ENCODE results near the gene TYW1B. TPM values are rescaled to one million over a fixed set of nuclear protein-coding genes. Genes with fewer than 3 reads are reported as not detected.
"Not testable (repeated sequence)": the region's sequence is repeated elsewhere in the genome, so short reads cannot be mapped to it uniquely, and the experiment has no call there.

The TYW1B gene
- total RNA-seq, 1 experiment from 2014 or later, result 5.5 TPM

GRCh38 chr7:72729130-72729529 lies 98.9 kb downstream of the TYW1B start:
- not testable (repeated sequence) for H3K27me3 ChIP-seq (ENCODE audit: insufficient read depth, low read length); H2BK5ac ChIP-seq (ENCODE audit: insufficient read length, low read length); H3K14ac ChIP-seq (ENCODE audit: insufficient read depth, low read length); H2BK120ac ChIP-seq (ENCODE audit: low read depth, low read length, poor library complexity, severe bottlenecking); H3K9me3 ChIP-seq (ENCODE audit: control insufficient read depth, low read depth, low read length); H2AFZ ChIP-seq (ENCODE audit: low read length); H3K4me1 ChIP-seq (ENCODE audit: insufficient read depth, low read length); H4K91ac ChIP-seq (ENCODE audit: insufficient read length, low read depth, low read length); DNase-seq; H4K5ac ChIP-seq (ENCODE audit: insufficient read length, low read depth, low read length); H2BK12ac ChIP-seq (ENCODE audit: insufficient read length, low read depth, low read length); H3K23ac ChIP-seq (ENCODE audit: insufficient read length, low read depth, low read length); H3K27me3 Mint-ChIP-seq (ENCODE audit: low read depth); H4K8ac ChIP-seq (replicated peaks; ENCODE audit: insufficient read length, low read depth, low read length); H3K27ac Mint-ChIP-seq; H3K23me2 ChIP-seq (ENCODE audit: insufficient read length, low read depth, low read length, poor library complexity, severe bottlenecking); H3K18ac ChIP-seq (ENCODE audit: insufficient read length, low read depth, low read length); H3K79me2 ChIP-seq (ENCODE audit: insufficient read depth, low read length); H2BK20ac ChIP-seq (ENCODE audit: low read depth, low read length, poor library complexity, severe bottlenecking); H3K56ac ChIP-seq (ENCODE audit: insufficient read length, low read depth, low read length); H3T11ph ChIP-seq (ENCODE audit: low read length); H3K27ac ChIP-seq (ENCODE audit: insufficient read length, low read depth, low read length); H3K9ac ChIP-seq (ENCODE audit: extremely low read depth, insufficient read length, low read length); H2BK15ac ChIP-seq (ENCODE audit: low read depth, low read length); H3K79me1 ChIP-seq (ENCODE audit: insufficient read depth, low read depth, low read length, poor library complexity, severe bottlenecking); H3K4me3 Mint-ChIP-seq; H2AK5ac ChIP-seq (ENCODE audit: insufficient read length, low read length); H3K4me2 ChIP-seq (ENCODE audit: insufficient read depth, insufficient read length, low read length); H3K4ac ChIP-seq (ENCODE audit: low read depth, low read length); H4K20me1 ChIP-seq (ENCODE audit: control insufficient read depth, insufficient read depth, insufficient read length)
- H3K36me3 Mint-ChIP-seq (ENCODE audit: insufficient read depth in 1 of 3, low read depth in 3 of 3), result peaks cover 26 to 50% (median 44%) of the 10 kb centered on the region in 3 experiments
- peaks cover 7 to 17% of the 10 kb centered on the region in 2 experiments for H3K4me1 Mint-ChIP-seq
- no CpG with 5 or more reads among the region's 2 CpGs for WGBS (ENCODE audit: extremely low coverage, insufficient read length, low lambda C conversion rate)
- H3K9me3 Mint-ChIP-seq, result peaks cover 20 to 34% of the 10 kb centered on the region in 2 experiments

GRCh38 chr7:72722694-72723093 lies 105.3 kb downstream of the TYW1B start:
- not testable (repeated sequence) for H3K23ac ChIP-seq (ENCODE audit: insufficient read length, low read depth, low read length); H3K14ac ChIP-seq (ENCODE audit: insufficient read depth, low read length); H3K9me3 Mint-ChIP-seq; H3K27me3 ChIP-seq (ENCODE audit: insufficient read depth, low read length); H2BK120ac ChIP-seq (ENCODE audit: low read depth, low read length, poor library complexity, severe bottlenecking); H3K9me3 ChIP-seq (ENCODE audit: control insufficient read depth, low read depth, low read length); H2AFZ ChIP-seq (ENCODE audit: low read length); H4K20me1 ChIP-seq (ENCODE audit: control insufficient read depth, insufficient read depth, insufficient read length); H3K79me1 ChIP-seq (ENCODE audit: insufficient read depth, low read depth, low read length, poor library complexity, severe bottlenecking); H2AK5ac ChIP-seq (ENCODE audit: insufficient read length, low read length); H3K27ac Mint-ChIP-seq; H4K91ac ChIP-seq (ENCODE audit: insufficient read length, low read depth, low read length); H3K79me2 ChIP-seq (ENCODE audit: insufficient read depth, low read length); H3K27me3 Mint-ChIP-seq (ENCODE audit: low read depth); H4K8ac ChIP-seq (replicated peaks; ENCODE audit: insufficient read length, low read depth, low read length); H3K4me1 ChIP-seq (ENCODE audit: insufficient read depth, low read length); H3K27ac ChIP-seq (ENCODE audit: insufficient read length, low read depth, low read length); H2BK20ac ChIP-seq (ENCODE audit: low read depth, low read length, poor library complexity, severe bottlenecking); H2BK12ac ChIP-seq (ENCODE audit: insufficient read length, low read depth, low read length); H3T11ph ChIP-seq (ENCODE audit: low read length); H2BK15ac ChIP-seq (ENCODE audit: low read depth, low read length); H3K4me2 ChIP-seq (ENCODE audit: insufficient read depth, insufficient read length, low read length); H3K4me3 Mint-ChIP-seq; H4K5ac ChIP-seq (ENCODE audit: insufficient read length, low read depth, low read length); H3K56ac ChIP-seq (ENCODE audit: insufficient read length, low read depth, low read length); H2BK5ac ChIP-seq (ENCODE audit: insufficient read length, low read length); H3K23me2 ChIP-seq (ENCODE audit: insufficient read length, low read depth, low read length, poor library complexity, severe bottlenecking); H3K18ac ChIP-seq (ENCODE audit: insufficient read length, low read depth, low read length); H3K9ac ChIP-seq (ENCODE audit: extremely low read depth, insufficient read length, low read length); H3K4ac ChIP-seq (ENCODE audit: low read depth, low read length)
- Mint-ChIP-seq H3K4me1 (peaks cover 9 to 15% of the 10 kb centered on the region in 2 experiments), H3K36me3 (ENCODE audit: insufficient read depth in 1 of 3, low read depth in 3 of 3) (peaks cover 12 to 31% (median 15%) of the 10 kb centered on the region in 3 experiments)
- peak; percentile 45 for DNase-seq
- WGBS (ENCODE audit: extremely low coverage, insufficient read length, low lambda C conversion rate), result no CpG with 5 or more reads among the region's 7 CpGs

All from H9 (cell line).